ENCODE measurements around the gene IFNA10. TPM values are rescaled to one million over a fixed set of nuclear protein-coding genes. Genes with fewer than 3 reads are reported as not detected.
A peak's percentile ranks its signal among the peaks of the same experiment; 100 is the strongest.
"Not testable (repeated sequence)": the region's sequence is repeated elsewhere in the genome, so short reads cannot be mapped to it uniquely, and the experiment has no call there.

Gene IFNA10
- total RNA-seq, 2 experiments from 2014 or later: not detected

DNA sequence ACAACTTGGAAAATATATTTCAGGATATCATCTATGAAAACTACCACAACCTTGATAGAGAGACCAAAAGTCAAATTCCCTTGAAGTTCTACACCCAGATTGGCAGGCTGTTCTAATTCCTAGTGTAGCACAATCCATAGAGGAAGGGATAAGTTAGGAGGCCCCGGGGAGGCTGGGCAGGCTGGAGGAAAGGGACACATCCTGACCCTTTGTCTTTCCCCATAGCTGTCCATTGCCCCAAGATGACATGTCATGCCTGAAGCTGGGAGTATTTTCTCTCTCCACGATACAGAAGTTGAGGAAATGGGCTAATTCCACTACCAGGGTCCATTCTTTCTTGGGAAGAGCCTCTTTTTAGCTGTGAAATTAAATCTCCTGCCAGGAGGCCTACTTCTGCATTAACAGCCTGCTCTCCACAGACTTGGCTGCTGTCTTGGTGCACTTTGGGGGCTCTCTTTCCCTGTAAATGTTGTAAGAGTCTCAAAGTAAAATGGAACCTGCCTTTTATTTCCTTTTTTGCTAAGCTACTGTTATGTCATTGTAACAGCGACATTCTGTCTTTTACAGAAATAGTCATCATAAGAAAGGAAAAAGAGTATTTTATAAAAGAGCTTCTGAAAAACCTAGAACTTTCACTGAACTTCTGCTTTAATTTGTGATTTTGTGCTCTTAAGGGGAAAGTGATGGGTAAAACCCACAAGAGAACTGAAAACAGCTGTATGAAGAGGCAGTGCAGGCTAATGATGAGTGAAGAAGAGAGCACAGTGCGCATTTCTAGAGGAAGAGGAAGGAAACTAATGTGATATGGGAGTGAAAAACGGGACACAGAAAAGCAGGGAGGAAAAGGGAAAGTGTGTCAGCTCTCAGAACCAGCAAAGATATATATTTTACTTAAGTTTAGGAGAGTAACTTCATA lies 6.7 kb upstream of the IFNA10 start:
- H3K9me3 ChIP-seq (ENCODE audit: control insufficient read depth in 1 of 2, insufficient read depth in 1 of 2, low read length in 2 of 2); H3K9me3 Mint-ChIP-seq; H3K4me1 ChIP-seq (ENCODE audit: insufficient read depth, low read length); H3K4me3 ChIP-seq (ENCODE audit: low read length); POLR2A ChIA-PET; H3K36me3 Mint-ChIP-seq (ENCODE audit: low read depth); H3K27ac Mint-ChIP-seq; H3K27ac ChIP-seq (ENCODE audit: low read depth in 1 of 2, low read length in 2 of 2); ATAC-seq (ENCODE audit: poor library complexity); H3K27me3 ChIP-seq (ENCODE audit: control insufficient read depth in 1 of 2, insufficient read depth in 2 of 2, low read length in 2 of 2); H3K27me3 Mint-ChIP-seq; H3K4me3 Mint-ChIP-seq; H3K36me3 ChIP-seq (ENCODE audit: insufficient read depth, low read length); intact Hi-C loops (cut with DNase I, micrococcal nuclease); H3K4me1 Mint-ChIP-seq (ENCODE audit: low read depth): not testable (repeated sequence)
- CTCF ChIA-PET: interaction anchor here (1.8 kb wide), 1 partner anchor 18 kb away, joined by 4 read pairs; no protein-coding TSS in a partner anchor
- TF ChIP-seq, protein P1, sequence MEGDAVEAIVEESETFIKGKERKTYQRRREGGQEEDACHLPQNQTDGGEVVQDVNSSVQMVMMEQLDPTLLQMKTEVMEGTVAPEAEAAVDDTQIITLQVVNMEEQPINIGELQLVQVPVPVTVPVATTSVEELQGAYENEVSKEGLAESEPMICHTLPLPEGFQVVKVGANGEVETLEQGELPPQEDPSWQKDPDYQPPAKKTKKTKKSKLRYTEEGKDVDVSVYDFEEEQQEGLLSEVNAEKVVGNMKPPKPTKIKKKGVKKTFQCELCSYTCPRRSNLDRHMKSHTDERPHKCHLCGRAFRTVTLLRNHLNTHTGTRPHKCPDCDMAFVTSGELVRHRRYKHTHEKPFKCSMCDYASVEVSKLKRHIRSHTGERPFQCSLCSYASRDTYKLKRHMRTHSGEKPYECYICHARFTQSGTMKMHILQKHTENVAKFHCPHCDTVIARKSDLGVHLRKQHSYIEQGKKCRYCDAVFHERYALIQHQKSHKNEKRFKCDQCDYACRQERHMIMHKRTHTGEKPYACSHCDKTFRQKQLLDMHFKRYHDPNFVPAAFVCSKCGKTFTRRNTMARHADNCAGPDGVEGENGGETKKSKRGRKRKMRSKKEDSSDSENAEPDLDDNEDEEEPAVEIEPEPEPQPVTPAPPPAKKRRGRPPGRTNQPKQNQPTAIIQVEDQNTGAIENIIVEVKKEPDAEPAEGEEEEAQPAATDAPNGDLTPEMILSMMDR (IDR thresholded peaks at IDR 0.05): peak; percentile 25
- DNase-seq: peak in 3 of 14 experiments; percentile 16 to 35 (median 21)

DNA sequence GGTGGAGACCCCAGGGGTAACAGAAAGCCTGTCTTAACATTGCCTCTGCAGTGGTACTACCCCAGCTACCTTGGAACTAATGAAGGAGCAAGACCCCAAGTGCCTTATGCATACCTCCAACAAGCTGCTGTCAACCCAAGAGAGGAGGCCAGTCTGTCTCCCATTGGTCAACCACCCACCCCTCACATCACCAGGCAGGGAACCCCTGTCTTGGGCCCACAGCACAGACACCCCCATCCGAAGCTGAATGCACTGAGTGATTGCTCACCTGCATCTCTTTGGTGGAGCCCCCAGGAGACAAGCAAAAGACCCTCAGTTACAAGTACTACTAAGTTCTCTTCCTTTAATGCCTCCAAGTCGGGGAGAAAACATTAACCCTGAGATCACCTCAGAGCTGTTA lies 5.2 kb upstream of the IFNA10 start:
- H3K27ac ChIP-seq (ENCODE audit: low read depth in 1 of 2, low read length in 2 of 2); intact Hi-C loops (cut with DNase I, micrococcal nuclease); H3K27me3 ChIP-seq (ENCODE audit: control insufficient read depth in 1 of 2, insufficient read depth in 2 of 2, low read length in 2 of 2); H3K9me3 Mint-ChIP-seq; H3K4me1 ChIP-seq (ENCODE audit: insufficient read depth, low read length); H3K27me3 Mint-ChIP-seq; H3K36me3 ChIP-seq (ENCODE audit: insufficient read depth, low read length); H3K4me3 Mint-ChIP-seq; H3K36me3 Mint-ChIP-seq (ENCODE audit: low read depth); H3K27ac Mint-ChIP-seq; CTCF ChIA-PET; DNase-seq; ATAC-seq (ENCODE audit: poor library complexity); H3K4me1 Mint-ChIP-seq (ENCODE audit: low read depth); H3K9me3 ChIP-seq (ENCODE audit: control insufficient read depth in 1 of 2, insufficient read depth in 1 of 2, low read length in 2 of 2); POLR2A ChIA-PET; H3K4me3 ChIP-seq (ENCODE audit: low read length): not testable (repeated sequence)

DNA sequence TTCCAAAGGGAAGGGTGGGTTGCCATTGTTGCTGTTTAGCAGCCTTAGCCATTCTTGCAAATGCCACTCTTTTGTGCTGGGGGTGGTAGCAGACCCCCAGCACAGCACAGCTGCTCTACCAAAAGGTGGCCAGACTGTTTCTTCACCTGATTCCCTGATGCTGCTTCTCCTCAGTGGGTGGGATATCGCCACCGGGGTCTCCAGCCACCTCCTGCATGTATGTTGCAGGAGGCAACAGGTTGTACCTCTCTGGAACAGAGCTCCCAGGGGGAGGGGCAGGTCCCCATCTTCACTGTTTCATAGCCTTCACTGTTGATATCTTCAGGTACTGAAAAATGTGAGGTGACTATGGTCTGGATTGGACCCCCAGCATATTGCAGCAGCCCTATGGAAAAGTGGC lies 3.8 kb upstream of the IFNA10 start:
- H3K27ac ChIP-seq (ENCODE audit: low read depth in 1 of 2, low read length in 2 of 2); H3K4me3 Mint-ChIP-seq; H3K4me1 Mint-ChIP-seq (ENCODE audit: low read depth); H3K4me1 ChIP-seq (ENCODE audit: insufficient read depth, low read length); DNase-seq; H3K36me3 ChIP-seq (ENCODE audit: insufficient read depth, low read length); POLR2A ChIA-PET; intact Hi-C loops (cut with DNase I, micrococcal nuclease); H3K27ac Mint-ChIP-seq; H3K36me3 Mint-ChIP-seq (ENCODE audit: low read depth); H3K27me3 ChIP-seq (ENCODE audit: control insufficient read depth in 1 of 2, insufficient read depth in 2 of 2, low read length in 2 of 2); H3K9me3 ChIP-seq (ENCODE audit: control insufficient read depth in 1 of 2, insufficient read depth in 1 of 2, low read length in 2 of 2); H3K27me3 Mint-ChIP-seq; CTCF ChIA-PET; H3K9me3 Mint-ChIP-seq; ATAC-seq (ENCODE audit: poor library complexity); H3K4me3 ChIP-seq (ENCODE audit: low read length): not testable (repeated sequence)

DNA sequence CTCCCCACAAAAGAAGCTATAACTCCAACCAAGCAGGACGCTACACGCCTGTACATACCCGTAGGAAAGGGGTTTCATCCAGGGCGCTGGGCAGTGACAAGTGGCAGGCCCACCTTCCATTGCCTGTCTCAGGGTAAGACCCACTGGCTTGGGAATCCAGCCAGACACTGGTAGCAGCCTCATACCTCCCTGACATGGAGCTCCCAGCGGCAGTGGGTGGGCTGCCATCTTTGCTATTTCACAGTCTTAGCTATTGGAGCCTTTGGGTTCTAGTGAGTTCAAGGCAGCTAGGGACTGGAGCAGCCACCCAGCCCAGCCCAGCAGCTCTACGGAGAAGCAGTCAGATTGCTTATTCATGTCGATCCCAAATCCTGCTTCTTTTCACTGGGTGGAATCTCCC lies 3.4 kb upstream of the IFNA10 start:
- intact Hi-C loops (cut with DNase I, micrococcal nuclease): no loop called here
- no peak overlapping the region for H3K27ac Mint-ChIP-seq
- CTCF ChIA-PET: no interaction called here

More for the DNA sequence above, 3.4 kb upstream of the IFNA10 start:
- Histone ChIP-seq H3K4me1 (ENCODE audit: insufficient read depth, low read length) (no peaks in the 10 kb centered on the region), H3K27me3 (ENCODE audit: control insufficient read depth in 1 of 2, insufficient read depth in 2 of 2, low read length in 2 of 2) (no peaks in the 10 kb centered on the region), H3K27ac (ENCODE audit: low read depth in 1 of 2, low read length in 2 of 2) (no peak overlapping the region), H3K9me3 (ENCODE audit: control insufficient read depth in 1 of 2, insufficient read depth in 1 of 2, low read length in 2 of 2) (no peaks in the 10 kb centered on the region), H3K4me3 (ENCODE audit: low read length) (no peak overlapping the region), H3K36me3 (ENCODE audit: insufficient read depth, low read length) (no peaks in the 10 kb centered on the region)
- POLR2A ChIA-PET: no interaction called here
- no peaks in the 10 kb centered on the region for H3K9me3 Mint-ChIP-seq
- H3K36me3 Mint-ChIP-seq (ENCODE audit: low read depth): no peaks in the 10 kb centered on the region
- H3K4me1 Mint-ChIP-seq (ENCODE audit: low read depth): peaks cover 3% of the 10 kb centered on the region
- TF ChIP-seq, protein P1 (IDR thresholded peaks at IDR 0.05): no peak
- ATAC-seq (ENCODE audit: poor library complexity) (no peak), DNase-seq (peak in 1 of 14 experiments; percentile 15)
- no peak overlapping the region for H3K4me3 Mint-ChIP-seq
- peaks cover 5% of the 10 kb centered on the region for H3K27me3 Mint-ChIP-seq

All from CD4-positive, alpha-beta T cell (primary cell).